MM.1S (cell line): ENCODE data around the gene NELL2.

Source experiments
- DNase-seq: peaks from one replicate; pipeline ENCODE4 v3.0.0-alpha.2; 2015
- H2AFZ ChIP-seq: fragments of 300-600 bp; sonication (generic); 2 replicates; pipeline ENCODE4 v1.6.0; 2016; ENCODE audit warnings: antibody characterized with exemption, low read length
- H3F3A ChIP-seq: fragments of 300-600 bp; sonication (generic); 2 replicates; pipeline ENCODE4 v1.6.1; 2016; ENCODE audit warnings: mild to moderate bottlenecking, antibody characterized with exemption, low read length, moderate library complexity, mixed read lengths; ENCODE audit not compliant: insufficient read depth
- H3K27ac ChIP-seq: fragments of 300-600 bp; sonication (generic); 2 replicates; pipeline ENCODE4 v1.5.1; 2016; ENCODE audit warnings: mild to moderate bottlenecking, low read length
- H3K27me3 ChIP-seq: fragments of 300-600 bp; sonication (generic); replicated peaks from 2 replicates; pipeline ENCODE4 v1.6.0; 2016; ENCODE audit warnings: low read length; ENCODE audit not compliant: insufficient read depth
- H3K36me3 ChIP-seq: fragments of 300-600 bp; sonication (generic); replicated peaks from 2 replicates; pipeline ENCODE4 v1.6.1; 2016; ENCODE audit warnings: mild to moderate bottlenecking, low read length, mixed read lengths; ENCODE audit not compliant: insufficient read depth
- H3K4me1 ChIP-seq: fragments of 300-600 bp; sonication (generic); 2 replicates; pipeline ENCODE4 v1.6.1; 2016; ENCODE audit warnings: low read length, mixed read lengths
- H3K4me2 ChIP-seq: fragments of 300-600 bp; sonication (generic); 2 replicates; pipeline ENCODE4 v1.6.0; 2016; ENCODE audit warnings: low read depth, low read length
- H3K4me3 ChIP-seq: fragments of 300-600 bp; sonication (generic); 2 replicates; pipeline ENCODE4 v1.5.1; 2016; ENCODE audit warnings: low read length, mixed read lengths
- H3K79me2 ChIP-seq: fragments of 300-600 bp; sonication (generic); 2 replicates; pipeline ENCODE4 v1.6.1; 2016; ENCODE audit warnings: mixed run types, low read length, mixed read lengths
- H3K9ac ChIP-seq: fragments of 300-600 bp; sonication (generic); 2 replicates; pipeline ENCODE4 v1.6.1; 2016; ENCODE audit warnings: low read length, mixed read lengths
- H3K9me2 ChIP-seq: fragments of 300-600 bp; sonication (generic); replicated peaks from 2 replicates; pipeline ENCODE4 v1.6.1; 2016; ENCODE audit warnings: mild to moderate bottlenecking, low read length, mixed read lengths; ENCODE audit not compliant: insufficient read depth
- H3K9me3 ChIP-seq: fragments of 300-600 bp; sonication (generic); replicated peaks from 2 replicates; pipeline ENCODE4 v1.6.1; 2016; ENCODE audit warnings: mild to moderate bottlenecking, low read length, mixed read lengths; ENCODE audit not compliant: insufficient read depth
- H4K20me1 ChIP-seq: fragments of 300-600 bp; sonication (generic); 2 replicates; pipeline ENCODE4 v1.6.1; 2016; ENCODE audit warnings: mild to moderate bottlenecking, low read length, moderate library complexity, mixed read lengths; ENCODE audit not compliant: insufficient read depth
- CTCF ChIP-seq: fragments of 300-600 bp; sonication (generic); IDR thresholded peaks from 2 replicates; pipeline ENCODE4 v1.5.1; 2016; ENCODE audit warnings: antibody characterized with exemption, low read length, mixed read lengths
- EZH2 ChIP-seq: fragments of 300-600 bp; sonication (generic); optimal IDR thresholded peaks from 2 replicates; pipeline ENCODE3; 2017; ENCODE audit warnings: low read depth, mild to moderate bottlenecking, antibody characterized with exemption, low read length, mixed read lengths
- EZH2phosphoT487 ChIP-seq: fragments of 300-600 bp; sonication (generic); IDR thresholded peaks from 2 replicates; pipeline ENCODE4 v1.6.1; 2018; ENCODE audit warnings: antibody characterized with exemption, low read length

NELL2 gene

GRCh38 chr12:44851586-44851985 lies 24.5 kb downstream of the NELL2 start:
- Histone ChIP-seq H2AFZ (no peak overlapping the region), H3F3A (0 out of 2 replicates have a peak, but pooled peaks cover 2% of the 10 kb centered on the region), H3K36me3 (no peaks in the 10 kb centered on the region), H3K27me3 (no peaks in the 10 kb centered on the region), H3K4me3 (no peak overlapping the region), H3K9me2 (no peaks in the 10 kb centered on the region), H3K4me2 (no peak overlapping the region), H4K20me1 (no peaks in the 10 kb centered on the region), H3K9me3 (no peaks in the 10 kb centered on the region), H3K27ac (no peak overlapping the region), H3K79me2 (no peaks in the 10 kb centered on the region), H3K4me1 (peaks cover 19% of the 10 kb centered on the region), H3K9ac (no peak overlapping the region)
- no peak for DNase-seq
- no peak for TF ChIP-seq EZH2
- TF ChIP-seq CTCF, result no peak
- no peak for TF ChIP-seq EZH2phosphoT487

GRCh38 chr12:44848703-44849085 lies 27.4 kb downstream of the NELL2 start:
- Histone ChIP-seq H3K9me3 (no peaks in the 10 kb centered on the region), H3K36me3 (no peaks in the 10 kb centered on the region), H3K27me3 (no peaks in the 10 kb centered on the region), H4K20me1 (no peaks in the 10 kb centered on the region), H3K4me1 (peaks cover 19% of the 10 kb centered on the region), H2AFZ (peak overlapping the region; percentile 66; the same call in 1 of the 2 replicates), H3K79me2 (no peaks in the 10 kb centered on the region), H3K27ac (no peak overlapping the region), H3K4me2 (peak overlapping the region; percentile 30; the same call in 1 of the 2 replicates), H3K9ac (no peak overlapping the region), H3K9me2 (no peaks in the 10 kb centered on the region), H3K4me3 (no peak overlapping the region), H3F3A (0 out of 2 replicates have a peak, but pooled peaks cover 2% of the 10 kb centered on the region)
- TF ChIP-seq CTCF (no peak), EZH2phosphoT487 (no peak), EZH2 (no peak)
- DNase-seq, result no peak

GRCh38 chr12:44847888-44848702 lies 28.0 kb downstream of the NELL2 start:
- TF ChIP-seq EZH2phosphoT487, result no peak
- no peak for TF ChIP-seq CTCF
- TF ChIP-seq EZH2, result no peak
- 0 out of 2 replicates have a peak, but pooled peaks cover 2% of the 10 kb centered on the region for H3F3A ChIP-seq
- peak overlapping the region; percentile 32; the same call in 1 of the 2 replicates for H3K27ac ChIP-seq
- peak overlapping the region; percentile 66 for H2AFZ ChIP-seq
- H3K27me3 ChIP-seq, result no peaks in the 10 kb centered on the region
- H3K36me3 ChIP-seq, result no peaks in the 10 kb centered on the region
- no peaks in the 10 kb centered on the region for H3K9me3 ChIP-seq
- no peaks in the 10 kb centered on the region for H3K79me2 ChIP-seq
- no peak overlapping the region for H3K4me3 ChIP-seq
- no peaks in the 10 kb centered on the region for H4K20me1 ChIP-seq
- DNase-seq, result peak; percentile 80
- H3K4me1 ChIP-seq, result peaks cover 19% of the 10 kb centered on the region
- peak overlapping the region; percentile 30; the same call in 1 of the 2 replicates for H3K4me2 ChIP-seq
- no peaks in the 10 kb centered on the region for H3K9me2 ChIP-seq
- no peak overlapping the region for H3K9ac ChIP-seq
